Ovary (tissue), 9 donors: ENCODE data around the gene ZNF234. TPM values are rescaled to one million over a fixed set of nuclear protein-coding genes. Genes with fewer than 3 reads are reported as not detected.

Source experiments
- DNase-seq, 5 donors: peaks; one replicate each; pipeline ENCODE4 v3.0.0-alpha.2; 2019 to 2020
- H3K27ac ChIP-seq, 2 donors: fragments of 200-600 bp; one replicate each; pipeline versions ENCODE4 v1.5.1 to v1.8.0; 2019 to 2022
- H3K27me3 ChIP-seq: fragments of 200-600 bp; one replicate; pipeline ENCODE4 v1.8.0; 2022
- H3K36me3 ChIP-seq: fragments of 200-600 bp; sonication (generic); one replicate; pipeline ENCODE4 v1.5.1; 2019
- H3K4me1 ChIP-seq: one replicate; pipeline ENCODE4 v1.8.1; 2013; ENCODE audit warnings: mild to moderate bottlenecking, moderate library complexity; ENCODE audit not compliant: insufficient read depth
- H3K4me3 ChIP-seq: fragments of 200-600 bp; sonication (generic); one replicate; pipeline ENCODE4 v1.5.1; 2017
- H3K9me3 ChIP-seq, 2 donors: fragments of 200-600 bp in 1 of 2; sonication (generic) in 1 of 2; one replicate each; pipeline versions ENCODE4 v1.5.1 to v1.8.1; 2013 to 2019; ENCODE audit warnings: mild to moderate bottlenecking in 1 of 2, moderate library complexity in 1 of 2
- EP300 ChIP-seq: sonication (generic); formaldehyde crosslinking; IDR thresholded peaks from one replicate; pipeline ENCODE4 v1.6.1; 2017; ENCODE audit warnings: antibody characterized with exemption
- POLR2A ChIP-seq: fragments of 450-650 bp; IDR thresholded peaks from one replicate; pipeline ENCODE4 v1.6.1; 2017; ENCODE audit warnings: antibody characterized with exemption, mild to moderate bottlenecking, moderate library complexity
- WGBS, 3 donors: extraction: QIAGEN DNeasy Blood & Tissue Kit in 1 of 3; methylation state at CpG; one replicate each; pipeline versions ENCODE4 v1.1.5 to v1.1.7; 2013 to 2017; 5-methylcytosine and 5-hydroxymethylcytosine counted together
- intact Hi-C, 4 donors: fragments of 100-400 bp; cut with DNase I; formaldehyde crosslinking; loops; one replicate each; pipeline versions ENCODE4 v1.11.0 to v1.15.1; 2022 to 2023
- polyA plus RNA-seq, 2 donors: library from polyadenylated mRNA; stranded (reverse); fragments of 200-250 nt in 1 of 2; fragments of 350-450 nt in 1 of 2; fragmentation: Illumina TruSeq in 1 of 2; extraction: RNeasy Lipid Tissue Mini Kit (QIAGEN cat#74804) in 1 of 2; gene quantifications; one replicate each; pipeline ENCODE4 v1.2.3, GENCODE V29; 2013 to 2014
- total RNA-seq, 7 donors: library from RNA; depleted of rRNA in 2 of 7; stranded (reverse); fragments of >200 nt in 2 of 7; fragmentation: NEBNext Ultra II Directional in 3 of 7; extraction: Animal tissue kit (Norgen Biotek cat#: 25700) in 3 of 7; gene quantifications; one replicate each; pipeline versions ENCODE4 v1.1.0 to v1.2.4, GENCODE V29; 2016 to 2023
- TF ChIP-seq, protein P1 (sequence below), 3 donors: fragments of 450-650 bp in 2 of 3; fragments of 200-600 bp in 1 of 3; IDR thresholded peaks; one replicate each; pipeline versions ENCODE4 v1.5.1 to v1.8.0; 2016 to 2022; ENCODE audit warnings: antibody characterized with exemption in 3 of 3, mild to moderate bottlenecking in 1 of 3
- donor health status: DM: no; HTN: no; CAD: no; lungs with moderate emphysema.
- donor health status: DM: no; HTN: no; CAD: no.
- donor health status: Bipolar disorder and iron deficiency.
- donor health status: DM: yes; HTN: yes; CAD: no.
- donor health status: DM: no; HTN: no; CAD: no.
- donor health status: DM: yes; HTN: yes; CAD: no.

Gene ZNF234
- total and polyA plus RNA-seq, 9 donors: 4.2 to 14.4 (median 10.4) TPM

DNA sequence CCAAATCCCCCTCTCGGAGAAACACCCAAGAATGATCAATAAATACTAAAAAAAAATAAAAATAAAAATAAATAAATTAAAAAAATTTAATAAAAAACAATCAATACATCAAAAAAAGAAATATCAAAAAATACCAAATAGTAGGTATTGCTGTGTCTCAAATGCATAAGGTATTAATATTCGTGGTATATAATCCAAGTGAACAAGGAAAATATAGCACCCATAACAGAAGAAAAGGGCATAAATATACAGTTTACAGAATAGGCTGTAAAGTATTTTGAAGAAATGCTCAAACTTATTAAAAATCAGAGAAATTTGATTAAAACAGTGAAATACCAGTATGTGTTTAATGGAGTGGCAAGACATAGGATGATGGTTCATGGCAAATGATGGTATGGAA lies 63.4 kb downstream of the ZNF234 start:
- no peak overlapping the region for H3K27ac ChIP-seq
- intact Hi-C loops: no loop called here
- WGBS, 3 donors: 79 to 84% (median 82%) methylated on average over 2 of the region's 2 CpGs
- H3K36me3 ChIP-seq: no peaks in the 10 kb centered on the region
- H3K4me1 ChIP-seq: no peaks in the 10 kb centered on the region
- no peak overlapping the region for H3K4me3 ChIP-seq
- H3K27me3 ChIP-seq: no peaks in the 10 kb centered on the region
- DNase-seq: no peak
- peaks cover 0 to 4% of the 10 kb centered on the region in 2 donors for H3K9me3 ChIP-seq
- TF ChIP-seq EP300: no peak
- TF ChIP-seq POLR2A: no peak
- TF ChIP-seq, protein P1, sequence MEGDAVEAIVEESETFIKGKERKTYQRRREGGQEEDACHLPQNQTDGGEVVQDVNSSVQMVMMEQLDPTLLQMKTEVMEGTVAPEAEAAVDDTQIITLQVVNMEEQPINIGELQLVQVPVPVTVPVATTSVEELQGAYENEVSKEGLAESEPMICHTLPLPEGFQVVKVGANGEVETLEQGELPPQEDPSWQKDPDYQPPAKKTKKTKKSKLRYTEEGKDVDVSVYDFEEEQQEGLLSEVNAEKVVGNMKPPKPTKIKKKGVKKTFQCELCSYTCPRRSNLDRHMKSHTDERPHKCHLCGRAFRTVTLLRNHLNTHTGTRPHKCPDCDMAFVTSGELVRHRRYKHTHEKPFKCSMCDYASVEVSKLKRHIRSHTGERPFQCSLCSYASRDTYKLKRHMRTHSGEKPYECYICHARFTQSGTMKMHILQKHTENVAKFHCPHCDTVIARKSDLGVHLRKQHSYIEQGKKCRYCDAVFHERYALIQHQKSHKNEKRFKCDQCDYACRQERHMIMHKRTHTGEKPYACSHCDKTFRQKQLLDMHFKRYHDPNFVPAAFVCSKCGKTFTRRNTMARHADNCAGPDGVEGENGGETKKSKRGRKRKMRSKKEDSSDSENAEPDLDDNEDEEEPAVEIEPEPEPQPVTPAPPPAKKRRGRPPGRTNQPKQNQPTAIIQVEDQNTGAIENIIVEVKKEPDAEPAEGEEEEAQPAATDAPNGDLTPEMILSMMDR (IDR thresholded peaks at IDR 0.05): no peak

DNA sequence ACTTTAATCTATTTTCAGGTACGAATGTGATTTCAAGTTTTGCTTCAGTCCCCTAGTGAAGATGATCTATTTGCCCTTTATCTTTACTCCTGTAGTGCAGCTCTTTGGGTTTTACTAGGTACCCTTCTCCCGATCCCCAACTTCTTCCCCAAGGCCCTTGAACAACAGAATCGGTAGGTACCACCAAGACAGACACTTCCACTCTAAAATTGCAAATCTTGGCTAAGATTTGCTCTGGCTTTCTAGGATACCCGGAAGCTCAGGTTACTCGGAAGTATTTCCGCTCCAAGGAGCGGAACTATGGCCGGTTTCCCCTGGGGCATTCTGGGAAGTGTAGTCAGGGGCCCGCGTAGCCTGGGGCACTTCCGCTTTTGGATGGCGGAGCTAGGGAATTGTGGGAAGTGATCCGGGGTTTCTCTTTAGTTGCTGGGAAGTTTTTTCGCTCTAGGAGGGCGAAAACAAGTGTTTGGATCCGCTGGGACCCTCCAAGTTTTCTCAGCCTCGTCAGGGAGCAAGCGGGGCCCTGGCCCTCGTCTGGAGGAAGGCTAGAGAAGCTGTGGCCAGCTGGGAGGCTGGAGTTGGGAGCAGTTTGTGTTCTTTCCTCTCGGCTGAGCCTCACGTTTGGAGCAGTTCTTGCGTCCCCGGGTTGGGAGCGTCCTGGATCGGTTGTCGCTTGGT lies 65.9 kb downstream of the ZNF234 start:
- intact Hi-C loops: no loop called here
- 3 to 4% (median 4%) methylated on average over 26 of the region's 26 CpGs for WGBS, 3 donors

More for the DNA sequence above, 65.9 kb downstream of the ZNF234 start:
- no peaks in the 10 kb centered on the region for H3K27me3 ChIP-seq
- H3K4me1 ChIP-seq: no peaks in the 10 kb centered on the region
- H3K4me3 ChIP-seq: peak overlapping the region; percentile 70
- TF ChIP-seq POLR2A: no peak
- TF ChIP-seq, protein P1 (IDR thresholded peaks at IDR 0.05): no peak
- no peak for TF ChIP-seq EP300
- H3K9me3 ChIP-seq: peaks cover 0 to 4% of the 10 kb centered on the region in 2 donors
- peak; percentile 84 to 88 (median 86) for DNase-seq
- H3K27ac ChIP-seq: peak overlapping the region; percentile 81 to 84
- no peaks in the 10 kb centered on the region for H3K36me3 ChIP-seq

Other genes with a start within 250 kb of the ZNF234 start
- 10 to 100 TPM in 5 of 7 donors, 1 to 10 TPM in 2; 8.3 to 18.8 (median 15.1) TPM for gene ZNF45, start 206.3 kb upstream of the ZNF234 start, total RNA-seq
- gene ZNF45, start 206.3 kb upstream of the ZNF234 start, polyA plus RNA-seq: 10 to 100 TPM in 1 of 2 donors, 1 to 10 TPM in 1; 7.0 to 13.4 TPM
- 10 to 100 TPM in 1 of 7 donors, 1 to 10 TPM in 6; 2.2 to 11.5 (median 8.0) TPM for gene ZNF221, start 190.3 kb upstream of the ZNF234 start, total RNA-seq
- 1 to 10 TPM; 2.3 to 3.3 TPM for gene ZNF221, start 190.3 kb upstream of the ZNF234 start, polyA plus RNA-seq
- gene ZNF155, start 157.4 kb upstream of the ZNF234 start, total RNA-seq: 10 to 100 TPM in 5 of 7 donors, 1 to 10 TPM in 2; 3.7 to 13.2 (median 10.7) TPM
- 1 to 10 TPM; 6.4 to 9.7 TPM for gene ZNF155, start 157.4 kb upstream of the ZNF234 start, polyA plus RNA-seq
- gene ZNF230, start 138.6 kb upstream of the ZNF234 start, total RNA-seq: 10 to 100 TPM in 1 of 7 donors, 1 to 10 TPM in 6; 2.6 to 11.2 (median 4.4) TPM
- 1 to 10 TPM; 3.5 to 4.1 TPM for gene ZNF230, start 138.6 kb upstream of the ZNF234 start, polyA plus RNA-seq
- 1 to 10 TPM; 3.3 to 6.0 (median 4.1) TPM for gene ZNF222, start 116.2 kb upstream of the ZNF234 start, total RNA-seq
- 1 to 10 TPM; 4.8 to 4.9 TPM for gene ZNF222, start 116.2 kb upstream of the ZNF234 start, polyA plus RNA-seq
- 1 to 10 TPM; 3.5 to 7.3 (median 4.7) TPM for gene ZNF223, start 89.5 kb upstream of the ZNF234 start, total RNA-seq
- 1 to 10 TPM; 4.5 to 6.3 TPM for gene ZNF223, start 89.5 kb upstream of the ZNF234 start, polyA plus RNA-seq
- 1 to 10 TPM in 6 of 7 donors, under 1 TPM in 1; 0.92 to 2.7 (median 2.1) TPM for gene ZNF284, start 69.4 kb upstream of the ZNF234 start, total RNA-seq
- gene ZNF284, start 69.4 kb upstream of the ZNF234 start, polyA plus RNA-seq: 1 to 10 TPM in 1 of 2 donors, under 1 TPM in 1; 0.90 to 2.1 TPM
- 10 to 100 TPM; 20.0 to 31.0 (median 24.4) TPM for gene ZNF224, start 47.2 kb upstream of the ZNF234 start, total RNA-seq
- 10 to 100 TPM; 16.2 to 19.0 TPM for gene ZNF224, start 47.2 kb upstream of the ZNF234 start, polyA plus RNA-seq
- gene ZNF225, start 28.2 kb upstream of the ZNF234 start, total RNA-seq: 1 to 10 TPM; 3.6 to 8.2 (median 6.9) TPM
- gene ZNF225, start 28.2 kb upstream of the ZNF234 start, polyA plus RNA-seq: 1 to 10 TPM; 3.5 to 6.4 TPM
- gene ZNF226, start 23.5 kb downstream of the ZNF234 start, total RNA-seq: 10 to 100 TPM; 11.5 to 30.3 (median 22.4) TPM
- gene ZNF226, start 23.5 kb downstream of the ZNF234 start, polyA plus RNA-seq: 10 to 100 TPM; 18.1 to 27.3 TPM
- 10 to 100 TPM in 6 of 7 donors, 1 to 10 TPM in 1; 7.3 to 29.5 (median 24.8) TPM for gene ZNF227, start 71.0 kb downstream of the ZNF234 start, total RNA-seq
- gene ZNF227, start 71.0 kb downstream of the ZNF234 start, polyA plus RNA-seq: 10 to 100 TPM; 10.6 to 13.8 TPM
- under 1 TPM in 5 of 7 donors, not detected in 2; 0.13 to 0.65 (median 0.57) TPM for gene ZNF233, start 118.3 kb downstream of the ZNF234 start, total RNA-seq
- under 1 TPM; 0.21 to 0.55 TPM for gene ZNF233, start 118.3 kb downstream of the ZNF234 start, polyA plus RNA-seq
- 1 to 10 TPM; 3.9 to 7.4 (median 6.2) TPM for gene ZNF235, start 163.5 kb downstream of the ZNF234 start, total RNA-seq
- 1 to 10 TPM; 2.5 to 4.5 TPM for gene ZNF235, start 163.5 kb downstream of the ZNF234 start, polyA plus RNA-seq
- gene ZNF112, start 215.1 kb downstream of the ZNF234 start, total RNA-seq: 10 to 100 TPM in 1 of 7 donors, 1 to 10 TPM in 6; 4.6 to 13.0 (median 9.3) TPM
- gene ZNF112, start 215.1 kb downstream of the ZNF234 start, polyA plus RNA-seq: 1 to 10 TPM; 3.5 to 4.2 TPM